Measurements from ENCODE around the gene TBCK.
A peak's percentile ranks its signal among the peaks of the same experiment; 100 is the strongest.

The TBCK gene

DNA sequence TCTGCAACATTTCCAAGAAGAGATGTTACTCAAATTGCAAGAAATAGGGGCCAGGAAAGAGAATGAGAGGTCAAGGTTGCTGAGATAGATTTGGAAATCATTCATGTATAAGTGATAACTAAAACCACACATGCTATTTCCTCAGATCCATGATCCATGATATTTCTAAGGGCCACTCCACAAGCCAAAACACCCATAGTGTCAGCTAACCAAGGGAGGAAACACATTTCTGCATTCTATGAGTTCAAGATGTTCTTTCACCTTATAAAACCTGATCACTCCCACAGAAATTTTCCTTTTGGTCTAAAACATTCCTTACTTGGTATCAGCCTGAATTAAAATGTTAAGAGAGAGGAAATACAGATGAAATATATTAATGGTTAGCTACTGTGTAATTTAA, 47.2 kb downstream of the TBCK start:
- Histone ChIP-seq H3K79me2 (ENCODE audit: insufficient read depth, low read depth) (no peaks in the 10 kb centered on the region), H3K9ac (no peak overlapping the region), H3K36me3 (ENCODE audit: insufficient read depth) (no peaks in the 10 kb centered on the region), H3K4me2 (no peak overlapping the region), H3K27ac (no peak overlapping the region), H3K4me1 (ENCODE audit: low read depth, poor library complexity, severe bottlenecking) (no peaks in the 10 kb centered on the region), H3K27me3 (ENCODE audit: insufficient read depth, low read depth) (no peaks in the 10 kb centered on the region), H4K20me1 (ENCODE audit: insufficient read depth) (no peaks in the 10 kb centered on the region), H2AFZ (ENCODE audit: low read depth) (no peak overlapping the region), H3K4me3 (IDR thresholded peaks at IDR 0.05; ENCODE audit: insufficient read depth, low read depth, low read length) (no peak overlapping the region)
- TF ChIP-seq, protein P1, sequence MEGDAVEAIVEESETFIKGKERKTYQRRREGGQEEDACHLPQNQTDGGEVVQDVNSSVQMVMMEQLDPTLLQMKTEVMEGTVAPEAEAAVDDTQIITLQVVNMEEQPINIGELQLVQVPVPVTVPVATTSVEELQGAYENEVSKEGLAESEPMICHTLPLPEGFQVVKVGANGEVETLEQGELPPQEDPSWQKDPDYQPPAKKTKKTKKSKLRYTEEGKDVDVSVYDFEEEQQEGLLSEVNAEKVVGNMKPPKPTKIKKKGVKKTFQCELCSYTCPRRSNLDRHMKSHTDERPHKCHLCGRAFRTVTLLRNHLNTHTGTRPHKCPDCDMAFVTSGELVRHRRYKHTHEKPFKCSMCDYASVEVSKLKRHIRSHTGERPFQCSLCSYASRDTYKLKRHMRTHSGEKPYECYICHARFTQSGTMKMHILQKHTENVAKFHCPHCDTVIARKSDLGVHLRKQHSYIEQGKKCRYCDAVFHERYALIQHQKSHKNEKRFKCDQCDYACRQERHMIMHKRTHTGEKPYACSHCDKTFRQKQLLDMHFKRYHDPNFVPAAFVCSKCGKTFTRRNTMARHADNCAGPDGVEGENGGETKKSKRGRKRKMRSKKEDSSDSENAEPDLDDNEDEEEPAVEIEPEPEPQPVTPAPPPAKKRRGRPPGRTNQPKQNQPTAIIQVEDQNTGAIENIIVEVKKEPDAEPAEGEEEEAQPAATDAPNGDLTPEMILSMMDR (conservative IDR thresholded peaks at IDR 0.05; ENCODE audit: low read depth, low read length): no peak

DNA sequence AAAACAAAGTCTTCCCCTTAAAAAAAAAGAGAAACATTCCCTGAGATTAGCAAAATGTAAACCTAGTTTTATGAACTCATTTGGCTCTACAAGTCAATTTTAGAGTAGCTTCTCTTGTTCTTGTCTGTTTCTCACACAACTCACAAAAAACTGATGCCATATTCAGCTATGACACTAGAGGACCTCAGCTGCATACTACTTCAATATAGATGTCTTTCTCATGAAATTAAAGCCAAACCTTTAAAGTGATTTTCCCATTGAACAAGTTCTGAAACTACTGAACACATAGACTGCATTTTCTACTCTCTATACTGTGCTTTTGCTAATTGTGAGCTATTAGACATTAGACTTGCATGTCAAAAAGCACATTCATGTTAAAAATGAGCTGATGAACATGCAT, 49.8 kb downstream of the TBCK start:
- Histone ChIP-seq H3K27ac (no peak overlapping the region), H3K4me2 (no peak overlapping the region), H3K4me1 (ENCODE audit: low read depth, poor library complexity, severe bottlenecking) (no peaks in the 10 kb centered on the region), H2AFZ (ENCODE audit: low read depth) (no peak overlapping the region), H3K36me3 (ENCODE audit: insufficient read depth) (no peaks in the 10 kb centered on the region), H3K27me3 (ENCODE audit: insufficient read depth, low read depth) (no peaks in the 10 kb centered on the region), H4K20me1 (ENCODE audit: insufficient read depth) (no peaks in the 10 kb centered on the region), H3K9ac (no peak overlapping the region), H3K79me2 (ENCODE audit: insufficient read depth, low read depth) (no peaks in the 10 kb centered on the region), H3K4me3 (IDR thresholded peaks at IDR 0.05; ENCODE audit: insufficient read depth, low read depth, low read length) (no peak overlapping the region)
- TF ChIP-seq, protein P1 (conservative IDR thresholded peaks at IDR 0.05; ENCODE audit: low read depth, low read length): 0 out of 2 replicates have a peak, but pooled peaks have one; percentile 53

DNA sequence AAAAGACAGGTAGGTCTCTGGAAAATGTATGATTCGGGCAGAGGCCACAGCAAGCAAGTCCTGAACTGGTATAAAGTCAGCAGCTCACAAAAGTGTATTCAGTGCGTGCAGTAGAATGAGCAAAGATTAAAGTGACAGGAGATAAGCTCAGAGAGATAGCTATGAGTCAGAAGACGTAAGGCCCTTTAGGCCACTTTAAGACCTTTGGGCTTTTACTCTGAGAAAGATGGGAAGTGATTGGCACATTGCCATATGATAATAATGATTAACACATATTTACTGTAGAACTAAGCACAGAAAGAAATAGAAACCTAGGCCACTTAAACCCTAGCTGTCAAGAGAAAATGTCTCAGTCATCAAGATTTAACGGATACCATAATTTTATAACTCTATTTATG, 51.7 kb downstream of the TBCK start:
- Histone ChIP-seq H2AFZ (ENCODE audit: low read depth) (no peak overlapping the region), H3K4me3 (IDR thresholded peaks at IDR 0.05; ENCODE audit: insufficient read depth, low read depth, low read length) (no peak overlapping the region), H3K9ac (no peak overlapping the region), H3K4me2 (no peak overlapping the region), H3K36me3 (ENCODE audit: insufficient read depth) (no peaks in the 10 kb centered on the region; the same call in 1 of the 2 replicates), H3K27ac (no peak overlapping the region), H3K4me1 (ENCODE audit: low read depth, poor library complexity, severe bottlenecking) (no peaks in the 10 kb centered on the region), H3K27me3 (ENCODE audit: insufficient read depth, low read depth) (no peaks in the 10 kb centered on the region), H4K20me1 (ENCODE audit: insufficient read depth) (no peaks in the 10 kb centered on the region), H3K79me2 (ENCODE audit: insufficient read depth, low read depth) (no peaks in the 10 kb centered on the region)
- TF ChIP-seq, protein P1 (conservative IDR thresholded peaks at IDR 0.05; ENCODE audit: low read depth, low read length): no peak

DNA sequence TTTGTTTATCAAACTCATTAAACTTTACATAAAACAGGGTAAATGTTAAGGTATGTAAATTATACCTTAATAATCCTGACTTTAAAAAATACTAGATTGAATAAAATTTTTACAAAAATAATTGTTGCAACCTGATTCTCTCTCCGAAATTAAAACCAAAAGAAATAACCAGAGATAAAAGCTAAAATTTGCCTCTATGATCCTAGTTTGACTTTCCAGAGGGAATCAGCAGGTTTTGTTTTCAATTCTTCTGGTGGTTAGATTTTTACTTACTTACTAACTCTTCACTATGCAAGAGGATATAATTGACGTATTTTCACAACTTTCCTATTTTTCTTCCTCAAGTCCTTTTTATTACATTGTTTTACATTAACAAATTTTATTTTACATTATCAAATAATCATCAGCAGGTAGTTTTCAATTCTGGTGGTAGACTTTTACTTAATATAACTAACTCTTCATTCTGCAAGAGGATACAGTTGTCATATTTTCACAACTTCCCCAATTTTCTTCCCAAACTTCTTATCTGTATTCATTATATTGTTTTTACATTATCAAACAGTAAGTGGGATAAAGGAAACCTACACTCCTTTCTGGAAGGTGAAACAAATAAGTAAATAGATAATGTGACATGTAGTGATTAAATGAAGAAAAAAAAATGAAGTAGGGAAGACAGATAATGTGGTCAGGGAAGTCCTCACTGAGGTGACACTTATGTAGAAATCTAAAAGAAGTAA, 52.2 kb downstream of the TBCK start:
- no peaks in the 10 kb centered on the region for H3K4me1 ChIP-seq (ENCODE audit: low read depth, poor library complexity, severe bottlenecking)
- H3K27me3 ChIP-seq (ENCODE audit: insufficient read depth, low read depth): no peaks in the 10 kb centered on the region
- H3K9ac ChIP-seq: no peak overlapping the region
- no peaks in the 10 kb centered on the region for H3K79me2 ChIP-seq (ENCODE audit: insufficient read depth, low read depth)
- TF ChIP-seq, protein P1 (conservative IDR thresholded peaks at IDR 0.05; ENCODE audit: low read depth, low read length): no peak
- H3K36me3 ChIP-seq (ENCODE audit: insufficient read depth): no peaks in the 10 kb centered on the region; the same call in 1 of the 2 replicates
- no peak overlapping the region for H3K4me2 ChIP-seq
- no peak overlapping the region for H3K4me3 ChIP-seq (IDR thresholded peaks at IDR 0.05; ENCODE audit: insufficient read depth, low read depth, low read length)
- H4K20me1 ChIP-seq (ENCODE audit: insufficient read depth): no peaks in the 10 kb centered on the region
- no peak overlapping the region for H3K27ac ChIP-seq
- H2AFZ ChIP-seq (ENCODE audit: low read depth): no peak overlapping the region

Measured in KMS-11 (cell line).